ENCODE data around the gene EFNA4. TPM values are rescaled to one million over a fixed set of nuclear protein-coding genes. Genes with fewer than 3 reads are reported as not detected.

Gene EFNA4
- total and polyA plus RNA-seq, 2 of the 4 experiments (the other 2 are of a cell fraction), result 3.8 to 11.8 TPM

DNA sequence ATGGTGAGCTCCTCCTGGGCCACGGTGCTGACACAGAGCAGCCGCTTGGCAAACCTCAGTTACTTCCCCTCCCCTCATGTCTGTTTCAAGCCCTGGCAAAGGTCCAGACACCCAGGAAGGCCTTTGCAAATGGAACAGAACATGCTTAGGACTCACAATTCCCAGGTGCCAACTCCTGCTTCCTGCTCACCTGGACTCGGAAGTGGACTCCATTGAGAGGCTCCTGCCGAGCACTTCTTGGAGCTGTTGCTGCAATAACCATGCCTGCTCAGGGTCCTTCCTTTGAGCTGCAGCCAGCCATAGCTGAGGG is 40.7 kb upstream of the EFNA4 start:
- Histone ChIP-seq H2BK20ac (ENCODE audit: low read depth, low read length) (no peak overlapping the region), H2BK15ac (ENCODE audit: low read depth, low read length) (no peak overlapping the region), H3K56ac (ENCODE audit: extremely low read depth, insufficient read depth, low read length) (no peak overlapping the region), H2AFZ (replicated peaks; ENCODE audit: low read length, poor library complexity) (no peak overlapping the region), H4K8ac (ENCODE audit: low read depth in 2 of 2, low read length in 2 of 2) (no peak overlapping the region), H4K91ac (ENCODE audit: insufficient read depth, low read depth, low read length) (no peak overlapping the region), H3K4me2 (ENCODE audit: low read depth, low read length) (no peak overlapping the region), H3K79me1 (ENCODE audit: low read depth in 1 of 2, low read length in 2 of 2) (no peaks in the 10 kb centered on the region; a peak in 1 of 4 replicates), H3K4me1 (ENCODE audit: control insufficient read depth, insufficient read depth, low read length) (peaks cover 3% of the 10 kb centered on the region; the same call in 1 of the 2 replicates), H3K9me3 (ENCODE audit: control insufficient read depth, insufficient read depth, low read length) (no peaks in the 10 kb centered on the region), H3K4ac (ENCODE audit: low read depth, low read length) (no peak overlapping the region), H3K27me3 (ENCODE audit: control insufficient read depth, insufficient read depth, low read length) (peaks cover 2% of the 10 kb centered on the region; the same call in 1 of the 2 replicates), H2BK120ac (ENCODE audit: low read depth, low read length) (no peak overlapping the region), H3K23ac (ENCODE audit: low read depth, low read length) (no peak overlapping the region), H2BK5ac (ENCODE audit: low read depth, low read length, poor library complexity, severe bottlenecking) (no peak overlapping the region), H2AK5ac (ENCODE audit: low read depth, low read length) (no peak overlapping the region), H4K20me1 (ENCODE audit: insufficient read depth, low read length) (no peaks in the 10 kb centered on the region), H3K9me1 (ENCODE audit: insufficient read depth, low read length) (peaks cover 4% of the 10 kb centered on the region), H4K5ac (ENCODE audit: low read depth, low read length) (no peak overlapping the region), H3K4me3 (ENCODE audit: insufficient read depth, low read depth, low read length) (no peak overlapping the region), H3K18ac (ENCODE audit: low read depth, low read length) (no peak overlapping the region), H3K27ac (ENCODE audit: insufficient read depth, low read length) (no peak overlapping the region), H3K36me3 (ENCODE audit: control insufficient read depth, insufficient read depth, low read length) (no peaks in the 10 kb centered on the region), H3K14ac (replicated peaks; ENCODE audit: low read depth, low read length) (no peak overlapping the region), H2AK9ac (replicated peaks; ENCODE audit: low read depth, low read length, poor library complexity) (no peak overlapping the region), H3K9ac (ENCODE audit: low read depth, low read length) (no peak overlapping the region)
- no peak for TF ChIP-seq MAFK (IDR thresholded peaks at IDR 0.05; ENCODE audit: low read depth, low read length)
- no peak for TF ChIP-seq RCOR1 (IDR thresholded peaks at IDR 0.05; ENCODE audit: insufficient replicate concordance, low read length)
- no peak for TF ChIP-seq NFE2L2 (IDR thresholded peaks at IDR 0.05; ENCODE audit: low read depth, low read length)
- TF ChIP-seq USF2 (IDR thresholded peaks at IDR 0.05; ENCODE audit: low read depth, low read length), result no peak
- TF ChIP-seq RAD21 (IDR thresholded peaks at IDR 0.05; ENCODE audit: low read length), result no peak
- no peak for TF ChIP-seq BHLHE40 (IDR thresholded peaks at IDR 0.05; ENCODE audit: low read depth, low read length)
- no peak for TF ChIP-seq FOS (IDR thresholded peaks at IDR 0.05; ENCODE audit: low read depth, low read length)
- no peak for TF ChIP-seq SMC3 (IDR thresholded peaks at IDR 0.05; ENCODE audit: low read depth, low read length)
- no peak for TF ChIP-seq CHD1 (IDR thresholded peaks at IDR 0.05; ENCODE audit: low read depth, low read length)
- no peak for TF ChIP-seq CEBPB (IDR thresholded peaks at IDR 0.05; ENCODE audit: low read depth, low read length)
- no peak for TF ChIP-seq MXI1 (IDR thresholded peaks at IDR 0.05; ENCODE audit: borderline replicate concordance, low read depth, low read length)
- no peak for TF ChIP-seq RFX5 (IDR thresholded peaks at IDR 0.05; ENCODE audit: low read depth, low read length)
- TF ChIP-seq CTCF (conservative IDR thresholded peaks at IDR 0.05; ENCODE audit: low read depth, low read length), result no peak
- no peak for TF ChIP-seq ELK1 (IDR thresholded peaks at IDR 0.05; ENCODE audit: borderline replicate concordance, low read depth, low read length)
- TF ChIP-seq POLR2A (IDR thresholded peaks at IDR 0.05; ENCODE audit: low read depth, low read length), result no peak
- no peak for TF ChIP-seq MAZ (IDR thresholded peaks at IDR 0.05; ENCODE audit: borderline replicate concordance, low read depth, low read length)
- in situ Hi-C loops (cut with MboI; ENCODE audit: low sequenced_read_pairs), result no loop called here
- no TSS peak for BruUV-seq (replicated peaks)
- dilution Hi-C loops (cut with HindIII; ENCODE audit: low sequenced_read_pairs, unreplicated experiment), result no loop called here
- CTCF ChIA-PET, result no interaction called here
- intact Hi-C loops (cut with micrococcal nuclease), result no loop called here
- ATAC-seq (ENCODE audit: low read depth) (no peak), DNase-seq (no peak)
- 71% methylated on average over 2 of the region's 4 CpGs; no CpG with 5 or more reads in 1 of the 2 experiments for WGBS, 2 experiments (ENCODE audit: extremely low coverage in 2 of 2, insufficient read length in 1 of 2)
- POLR2A ChIA-PET (ENCODE audit: unreplicated experiment), result no interaction called here
